HepG2 (cell line): ENCODE results near the gene TRA2B. TPM values are rescaled to one million over a fixed set of nuclear protein-coding genes. Genes with fewer than 3 reads are reported as not detected.

Experiments
- CEBPB ChIP-seq: IDR thresholded peaks from 2 replicates; pipeline ENCODE4 v1.6.1; 2011; ENCODE audit warnings: low read depth, low read length, improper control_type of control experiment, borderline replicate concordance
- DNMT3B ChIP-seq: conservative IDR thresholded peaks from 2 replicates; pipeline ENCODE4 v1.6.1; 2016; ENCODE audit warnings: missing biosample characterization, control low read depth
- HNRNPK ChIP-seq: fragments of 200-400 bp; formaldehyde crosslinking; IDR thresholded peaks from 2 replicates; pipeline ENCODE4 v1.6.1; 2018; ENCODE audit warnings: low read length, low read depth, moderate library complexity, mild to moderate bottlenecking; ENCODE audit not compliant: poor library complexity, severe bottlenecking
- MAZ ChIP-seq, 2 experiments: sonication (generic) in 1 of 2; formaldehyde crosslinking in 1 of 2; IDR thresholded peaks; 2 replicates each; pipeline versions ENCODE4 v1.5.0 to v1.6.1; 2012 to 2020; ENCODE audit warnings: low read depth in 2 of 2, mild to moderate bottlenecking in 2 of 2, borderline replicate concordance in 1 of 2, improper control_type of control experiment in 1 of 2, low read length in 1 of 2, missing genetic modification reagents in 1 of 2, moderate library complexity in 1 of 2
- NCOR1 ChIP-seq: fragments of 200-600 bp; sonication (generic); IDR thresholded peaks from 2 replicates; pipeline ENCODE4 v1.7.0; 2017; ENCODE audit warnings: antibody characterized with exemption, low read length, borderline replicate concordance
- NFE2L2 ChIP-seq: fragments of 150-350 bp; IDR thresholded peaks from 2 replicates; pipeline ENCODE4 v1.6.1; 2014; ENCODE audit warnings: low read length
- PCBP2 ChIP-seq: fragments of 200-400 bp; formaldehyde crosslinking; optimal IDR thresholded peaks from 2 replicates; pipeline ENCODE3; 2018; ENCODE audit warnings: low read length, low read depth; ENCODE audit not compliant: poor library complexity, severe bottlenecking
- SATB2 ChIP-seq: sonication (generic); formaldehyde crosslinking; IDR thresholded peaks from 2 replicates; pipeline ENCODE4 v1.5.0; 2020; ENCODE audit warnings: missing genetic modification reagents
- SOX6 ChIP-seq, 2 experiments: fragments of 450-650 bp in 1 of 2; sonication (generic) in 1 of 2; formaldehyde crosslinking in 1 of 2; IDR thresholded peaks; 2 replicates each; pipeline versions ENCODE4 v1.4.0 to v1.6.1; 2017 to 2020; ENCODE audit warnings: antibody characterized with exemption in 1 of 2, mild to moderate bottlenecking in 1 of 2, missing genetic modification reagents in 1 of 2
- ZNF143 ChIP-seq: sonication (generic); formaldehyde crosslinking; IDR thresholded peaks from 2 replicates; pipeline ENCODE4 v1.4.0; 2020; ENCODE audit warnings: missing genetic modification reagents
- ZNF224 ChIP-seq: sonication (generic); formaldehyde crosslinking; IDR thresholded peaks from 2 replicates; pipeline ENCODE4 v1.5.0; 2020; ENCODE audit warnings: mild to moderate bottlenecking, missing genetic modification reagents
- ZNF253 ChIP-seq: sonication (generic); formaldehyde crosslinking; IDR thresholded peaks from 2 replicates; pipeline ENCODE4 v1.8.0; 2022; ENCODE audit warnings: mild to moderate bottlenecking, missing genetic modification reagents, borderline replicate concordance
- ZNF296 ChIP-seq: sonication (generic); formaldehyde crosslinking; conservative IDR thresholded peaks from 2 replicates; pipeline ENCODE4 v1.5.0; 2020; ENCODE audit warnings: mild to moderate bottlenecking, missing genetic modification reagents
- ZNF383 ChIP-seq: sonication (generic); formaldehyde crosslinking; IDR thresholded peaks from 2 replicates; pipeline ENCODE4 v1.4.0; 2020; ENCODE audit warnings: missing genetic modification reagents, mild to moderate bottlenecking, borderline replicate concordance
- ZNF572 ChIP-seq: sonication (generic); formaldehyde crosslinking; IDR thresholded peaks from 2 replicates; pipeline ENCODE4 v1.5.1; 2020; ENCODE audit warnings: mild to moderate bottlenecking, missing genetic modification reagents
- ZNF891 ChIP-seq: sonication (generic); formaldehyde crosslinking; IDR thresholded peaks from 2 replicates; pipeline ENCODE4 v1.5.0; 2020; ENCODE audit warnings: mild to moderate bottlenecking, missing genetic modification reagents
- polyA plus RNA-seq, 8 experiments: library from polyadenylated mRNA; depleted of rRNA in 3 of 8; stranded (reverse) in 7 of 8; unstranded in 1 of 8; fragments of >200 nt; fragmentation: Illumina TruSeq in 4 of 8; extraction: Trizol in 4 of 8; gene quantifications; 2 replicates each; pipeline versions ENCODE4 v1.2.1 to v1.2.3, GENCODE V29; 2011 to 2016; ENCODE audit warnings: low read depth in 4 of 8, missing spikeins in 1 of 8, mixed read lengths in 1 of 8; ENCODE audit not compliant: insufficient read depth in 1 of 8
- total RNA-seq, 5 experiments: library from RNA; depleted of rRNA; stranded (reverse); fragments of >200 nt; fragmentation: Illumina TruSeq; extraction: Trizol; gene quantifications; 2 replicates each; pipeline ENCODE4 v1.2.3, GENCODE V29; 2016; ENCODE audit warnings: low read depth in 1 of 5
- TF ChIP-seq, protein P1 (sequence below): sonication (generic); formaldehyde crosslinking; IDR thresholded peaks from 2 replicates; pipeline ENCODE4 v1.5.1; 2020; ENCODE audit warnings: mild to moderate bottlenecking, missing genetic modification reagents, moderate library complexity
- TF ChIP-seq, protein P2 (sequence below): sonication (generic); formaldehyde crosslinking; IDR thresholded peaks from 2 replicates; pipeline ENCODE4 v1.4.0; 2020; ENCODE audit warnings: missing genetic modification reagents
- TF ChIP-seq, protein P3 (sequence below): IDR thresholded peaks from 2 replicates; pipeline ENCODE4 v1.6.1; 2016; ENCODE audit warnings: missing genetic modification reagents, missing compliant biosample characterization
- TF ChIP-seq, protein P4 (sequence below): sonication (generic); formaldehyde crosslinking; IDR thresholded peaks from 2 replicates; pipeline ENCODE4 v1.5.0; 2020; ENCODE audit warnings: mild to moderate bottlenecking, missing genetic modification reagents

Gene TRA2B
- total and polyA plus RNA-seq, 2 of the 13 experiments (the other 11 are each of a cell fraction or from before 2014, with no cell fraction given), result 105 to 241 TPM

DNA sequence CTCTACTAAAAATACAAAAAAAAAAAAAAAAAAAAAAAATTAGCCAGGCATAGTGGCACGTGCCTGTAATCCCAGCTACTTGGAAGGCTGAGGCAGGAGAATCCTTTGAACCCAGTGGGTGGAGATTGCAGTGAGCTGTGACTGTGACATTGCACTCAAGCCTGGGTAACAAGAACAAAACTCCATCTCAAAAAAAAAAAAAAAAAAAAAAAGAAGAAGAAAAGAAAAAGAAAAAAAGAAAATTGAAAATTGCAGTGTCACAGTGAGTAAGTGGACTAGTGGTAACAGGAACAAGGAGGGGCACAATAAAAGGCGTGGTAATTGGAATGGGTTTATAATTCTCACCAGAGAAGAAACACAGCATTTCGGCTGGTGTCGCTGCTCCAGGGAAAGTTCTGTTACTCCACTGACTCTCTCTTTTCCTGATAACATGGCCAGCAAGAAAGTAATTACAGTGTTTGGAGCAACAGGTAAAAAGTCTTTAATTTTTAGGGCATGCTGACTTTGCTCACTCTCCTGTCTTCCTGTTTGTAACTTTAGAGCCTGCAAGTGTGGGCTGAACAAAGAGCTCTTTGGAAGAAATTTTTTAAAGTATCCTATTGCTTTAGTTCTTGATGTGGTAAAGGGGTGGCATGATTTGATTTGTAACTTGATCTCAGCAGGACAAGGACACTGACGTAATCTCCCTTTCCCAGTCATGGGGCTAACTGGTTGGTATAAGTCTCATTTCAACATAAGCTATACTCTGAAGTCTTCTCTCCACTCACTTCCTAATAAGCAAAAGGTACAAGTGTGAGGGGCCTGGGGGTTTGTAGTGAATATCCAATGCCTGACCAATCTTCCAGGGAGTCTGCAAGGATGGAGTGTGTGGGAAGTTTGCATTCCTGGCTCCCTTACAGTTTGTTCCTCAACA lies 22.1 kb upstream of the TRA2B start (continued):
- no peak for TF ChIP-seq NCOR1
- no peak for TF ChIP-seq ZNF143 (CRISPR knock-in tag)
- no peak for TF ChIP-seq SATB2
- no peak for TF ChIP-seq ZNF253 (CRISPR knock-in tag)
- TF ChIP-seq PCBP2, result no peak
- TF ChIP-seq MAZ (IDR thresholded peaks at IDR 0.05; ENCODE audit: borderline replicate concordance, low read depth, low read length), result no peak
- 0 out of 2 replicates have a peak, but pooled peaks have one; percentile 22 for TF ChIP-seq MAZ (CRISPR knock-in tag; IDR thresholded peaks at IDR 0.05; ENCODE audit: low read depth)
- TF ChIP-seq, protein P1, sequence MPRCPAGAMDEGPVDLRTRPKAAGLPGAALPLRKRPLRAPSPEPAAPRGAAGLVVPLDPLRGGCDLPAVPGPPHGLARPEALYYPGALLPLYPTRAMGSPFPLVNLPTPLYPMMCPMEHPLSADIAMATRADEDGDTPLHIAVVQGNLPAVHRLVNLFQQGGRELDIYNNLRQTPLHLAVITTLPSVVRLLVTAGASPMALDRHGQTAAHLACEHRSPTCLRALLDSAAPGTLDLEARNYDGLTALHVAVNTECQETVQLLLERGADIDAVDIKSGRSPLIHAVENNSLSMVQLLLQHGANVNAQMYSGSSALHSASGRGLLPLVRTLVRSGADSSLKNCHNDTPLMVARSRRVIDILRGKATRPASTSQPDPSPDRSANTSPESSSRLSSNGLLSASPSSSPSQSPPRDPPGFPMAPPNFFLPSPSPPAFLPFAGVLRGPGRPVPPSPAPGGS (CRISPR knock-in tag), result no peak
- no peak for TF ChIP-seq ZNF891
- TF ChIP-seq ZNF383 (CRISPR knock-in tag), result no peak
- TF ChIP-seq ZNF224 (CRISPR knock-in tag), result no peak
- TF ChIP-seq, protein P2, sequence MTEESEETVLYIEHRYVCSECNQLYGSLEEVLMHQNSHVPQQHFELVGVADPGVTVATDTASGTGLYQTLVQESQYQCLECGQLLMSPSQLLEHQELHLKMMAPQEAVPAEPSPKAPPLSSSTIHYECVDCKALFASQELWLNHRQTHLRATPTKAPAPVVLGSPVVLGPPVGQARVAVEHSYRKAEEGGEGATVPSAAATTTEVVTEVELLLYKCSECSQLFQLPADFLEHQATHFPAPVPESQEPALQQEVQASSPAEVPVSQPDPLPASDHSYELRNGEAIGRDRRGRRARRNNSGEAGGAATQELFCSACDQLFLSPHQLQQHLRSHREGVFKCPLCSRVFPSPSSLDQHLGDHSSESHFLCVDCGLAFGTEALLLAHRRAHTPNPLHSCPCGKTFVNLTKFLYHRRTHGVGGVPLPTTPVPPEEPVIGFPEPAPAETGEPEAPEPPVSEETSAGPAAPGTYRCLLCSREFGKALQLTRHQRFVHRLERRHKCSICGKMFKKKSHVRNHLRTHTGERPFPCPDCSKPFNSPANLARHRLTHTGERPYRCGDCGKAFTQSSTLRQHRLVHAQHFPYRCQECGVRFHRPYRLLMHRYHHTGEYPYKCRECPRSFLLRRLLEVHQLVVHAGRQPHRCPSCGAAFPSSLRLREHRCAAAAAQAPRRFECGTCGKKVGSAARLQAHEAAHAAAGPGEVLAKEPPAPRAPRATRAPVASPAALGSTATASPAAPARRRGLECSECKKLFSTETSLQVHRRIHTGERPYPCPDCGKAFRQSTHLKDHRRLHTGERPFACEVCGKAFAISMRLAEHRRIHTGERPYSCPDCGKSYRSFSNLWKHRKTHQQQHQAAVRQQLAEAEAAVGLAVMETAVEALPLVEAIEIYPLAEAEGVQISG (CRISPR knock-in tag), result no peak
- TF ChIP-seq, protein P3, sequence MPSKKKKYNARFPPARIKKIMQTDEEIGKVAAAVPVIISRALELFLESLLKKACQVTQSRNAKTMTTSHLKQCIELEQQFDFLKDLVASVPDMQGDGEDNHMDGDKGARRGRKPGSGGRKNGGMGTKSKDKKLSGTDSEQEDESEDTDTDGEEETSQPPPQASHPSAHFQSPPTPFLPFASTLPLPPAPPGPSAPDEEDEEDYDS (CRISPR knock-in tag), result no peak
- TF ChIP-seq NFE2L2, result peak; percentile 87
- TF ChIP-seq, protein P4, sequence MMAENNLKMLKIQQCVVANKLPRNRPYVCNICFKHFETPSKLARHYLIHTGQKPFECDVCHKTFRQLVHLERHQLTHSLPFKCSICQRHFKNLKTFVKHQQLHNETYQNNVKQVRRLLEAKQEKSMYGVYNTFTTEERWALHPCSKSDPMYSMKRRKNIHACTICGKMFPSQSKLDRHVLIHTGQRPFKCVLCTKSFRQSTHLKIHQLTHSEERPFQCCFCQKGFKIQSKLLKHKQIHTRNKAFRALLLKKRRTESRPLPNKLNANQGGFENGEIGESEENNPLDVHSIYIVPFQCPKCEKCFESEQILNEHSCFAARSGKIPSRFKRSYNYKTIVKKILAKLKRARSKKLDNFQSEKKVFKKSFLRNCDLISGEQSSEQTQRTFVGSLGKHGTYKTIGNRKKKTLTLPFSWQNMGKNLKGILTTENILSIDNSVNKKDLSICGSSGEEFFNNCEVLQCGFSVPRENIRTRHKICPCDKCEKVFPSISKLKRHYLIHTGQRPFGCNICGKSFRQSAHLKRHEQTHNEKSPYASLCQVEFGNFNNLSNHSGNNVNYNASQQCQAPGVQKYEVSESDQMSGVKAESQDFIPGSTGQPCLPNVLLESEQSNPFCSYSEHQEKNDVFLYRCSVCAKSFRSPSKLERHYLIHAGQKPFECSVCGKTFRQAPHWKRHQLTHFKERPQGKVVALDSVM (CRISPR knock-in tag), result no peak
- TF ChIP-seq ZNF296, result no peak
- TF ChIP-seq HNRNPK, result no peak
- TF ChIP-seq CEBPB, result peak; percentile 46; the same call in 1 of the 2 replicates
- no peak for TF ChIP-seq SOX6 (IDR thresholded peaks at IDR 0.05)
- 0 out of 2 replicates have a peak, but pooled peaks have one; percentile 3 for TF ChIP-seq SOX6 (CRISPR knock-in tag; IDR thresholded peaks at IDR 0.05)
- no peak for TF ChIP-seq ZNF572
- 0 out of 2 replicates have a peak, but pooled peaks have one; percentile 25 for TF ChIP-seq DNMT3B (CRISPR knock-in tag)
